Panc1 (cell line): ENCODE data around the gene DOCK11. TPM values are rescaled to one million over a fixed set of nuclear protein-coding genes. Genes with fewer than 3 reads are reported as not detected.

Experiments used
- ATAC-seq: fragments of 200-7000 bp; cut with Tn5 transposase; 2 replicates; pipeline ENCODE4 v1.9.1; 2020; ENCODE audit warnings: mild to moderate bottlenecking, moderate library complexity
- BruUV-seq: library from RNA; stranded (reverse); fragments of 400-500 nt; replicated peaks from 2 replicates; lab custom pipeline; 2021; lab: Mats Ljungman, UMichigan
- CTCF ChIA-PET: fragments of 300-600 bp; sonication (Branson Sonifier 250); formaldehyde crosslinking; loops from one replicate; lab custom pipeline; 2022; ENCODE audit warnings: antibody characterized with exemption; lab: Charles Lee
- POLR2A ChIA-PET: fragments of 300-600 bp; sonication (Branson Sonifier 250); formaldehyde crosslinking; loops from one replicate; lab custom pipeline; 2022; ENCODE audit warnings: antibody characterized with exemption; lab: Charles Lee
- DNase-seq: peaks from one replicate; pipeline ENCODE4 v3.0.0-alpha.2; 2010; ENCODE audit warnings: low read depth, low spot score
- H3K27ac ChIP-seq: 2 replicates; pipeline ENCODE4 v1.5.1; 2011; ENCODE audit warnings: mild to moderate bottlenecking, low read length, inconsistent platforms
- H3K27me3 ChIP-seq: fragments of 200-500 bp; sonication (Bioruptor generic); 2 replicates; pipeline ENCODE4 v1.6.0; 2014; ENCODE audit warnings: low read length, inconsistent platforms; ENCODE audit not compliant: control insufficient read depth, insufficient read depth
- H3K36me3 ChIP-seq: fragments of 200-500 bp; sonication (Bioruptor generic); 2 replicates; pipeline ENCODE4 v1.5.1; 2014; ENCODE audit warnings: inconsistent platforms, mild to moderate bottlenecking, low read length, moderate library complexity; ENCODE audit not compliant: control insufficient read depth, insufficient read depth
- H3K4me1 ChIP-seq: 2 replicates; pipeline ENCODE4 v1.5.1; 2011; ENCODE audit warnings: inconsistent platforms, mild to moderate bottlenecking, low read length, moderate library complexity; ENCODE audit not compliant: control insufficient read depth, insufficient read depth
- H3K4me3 ChIP-seq, 2 experiments: 2 replicates each; pipeline ENCODE4 v1.5.1; 2011 to 2012; ENCODE audit warnings: low read depth in 2 of 2, low read length in 2 of 2, mild to moderate bottlenecking in 2 of 2, inconsistent platforms in 1 of 2, moderate library complexity in 1 of 2
- H3K9me3 ChIP-seq: fragments of 200-500 bp; sonication (Bioruptor generic); 2 replicates; pipeline ENCODE4 v1.5.1; 2014; ENCODE audit warnings: low read depth, mild to moderate bottlenecking, inconsistent platforms, low read length, moderate library complexity; ENCODE audit not compliant: control insufficient read depth, insufficient read depth
- POLR2AphosphoS5 ChIP-seq: IDR thresholded peaks from 2 replicates; pipeline ENCODE4 v1.6.1; 2012; ENCODE audit warnings: mild to moderate bottlenecking, low read depth, low read length, moderate library complexity
- REST ChIP-seq, 2 experiments: IDR thresholded peaks; 2 replicates each; pipeline ENCODE4 v1.6.1; 2011 to 2012; ENCODE audit warnings: low read depth in 2 of 2, control low read depth in 1 of 2, low read length in 1 of 2, mild to moderate bottlenecking in 1 of 2, moderate library complexity in 1 of 2; ENCODE audit not compliant: insufficient read depth in 1 of 2
- SIN3A ChIP-seq: IDR thresholded peaks from 2 replicates; pipeline ENCODE4 v1.6.1; 2012; ENCODE audit warnings: low read depth, mild to moderate bottlenecking, low read length, moderate library complexity, borderline replicate concordance; ENCODE audit not compliant: insufficient read depth
- TCF7L2 ChIP-seq: IDR thresholded peaks from 2 replicates; pipeline ENCODE4 v1.6.1; 2011; ENCODE audit warnings: mild to moderate bottlenecking, low read depth, low read length, inconsistent platforms
- in situ Hi-C: cut with HindIII; loops from 2 replicates; pipeline ENCODE4 v1.10.0; 2016; ENCODE audit warnings: low sequenced_read_pairs, low pct_unique_long_range_greater_than_20kb
- intact Hi-C: fragments of 100-400 bp; cut with micrococcal nuclease; formaldehyde crosslinking; loops from one replicate; pipeline ENCODE4 v1.10.0; 2022; ENCODE audit not compliant: unreplicated experiment
- total RNA-seq: library from RNA; stranded (reverse); gene quantifications from one replicate; pipeline ENCODE4 v1.2.1, GENCODE V29; 2021; ENCODE audit not compliant: unreplicated experiment
- TF ChIP-seq, protein P1 (sequence below): fragments of 450-650 bp; IDR thresholded peaks from 2 replicates; pipeline ENCODE4 v1.5.1; 2017; ENCODE audit warnings: mild to moderate bottlenecking

DOCK11 gene
- total RNA-seq, 1 experiment from 2014 or later: 2.0 TPM

DNA sequence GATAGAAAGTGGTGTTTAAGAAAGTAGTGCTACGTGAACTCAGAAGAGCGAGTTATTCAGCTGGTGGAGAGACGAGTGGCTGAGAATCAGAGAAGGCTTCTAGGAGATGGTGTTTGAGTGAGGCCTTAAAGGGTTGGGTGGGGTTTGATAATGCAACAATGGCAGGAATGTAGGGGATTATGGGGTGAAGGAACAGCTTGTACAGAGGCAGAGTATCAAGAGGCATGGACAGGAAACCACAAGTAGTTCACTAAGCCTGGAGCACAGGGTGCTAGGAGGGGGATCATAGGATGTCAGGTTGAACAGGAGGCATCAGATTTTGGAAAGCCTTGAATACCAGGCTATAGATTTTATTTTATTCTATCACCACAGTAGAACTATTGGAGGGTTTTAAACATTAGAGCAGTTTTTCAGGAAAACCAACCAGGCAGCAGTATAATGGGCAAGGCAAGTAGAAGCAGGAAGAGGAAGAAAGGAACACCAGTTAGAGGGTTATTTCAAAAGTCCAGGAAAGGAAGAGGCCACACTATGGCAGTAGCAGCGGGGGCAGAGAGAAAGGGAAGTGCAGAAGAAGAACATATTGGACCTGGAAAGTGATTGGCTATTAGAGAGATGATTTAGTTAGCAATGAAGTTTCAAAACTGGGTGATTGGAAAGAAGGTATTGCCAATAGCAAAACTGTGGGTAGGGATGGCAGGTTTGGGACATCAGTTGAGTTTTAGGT is 99.2 kb downstream of the DOCK11 start:
- H3K36me3 ChIP-seq: no peaks in the 10 kb centered on the region

DNA sequence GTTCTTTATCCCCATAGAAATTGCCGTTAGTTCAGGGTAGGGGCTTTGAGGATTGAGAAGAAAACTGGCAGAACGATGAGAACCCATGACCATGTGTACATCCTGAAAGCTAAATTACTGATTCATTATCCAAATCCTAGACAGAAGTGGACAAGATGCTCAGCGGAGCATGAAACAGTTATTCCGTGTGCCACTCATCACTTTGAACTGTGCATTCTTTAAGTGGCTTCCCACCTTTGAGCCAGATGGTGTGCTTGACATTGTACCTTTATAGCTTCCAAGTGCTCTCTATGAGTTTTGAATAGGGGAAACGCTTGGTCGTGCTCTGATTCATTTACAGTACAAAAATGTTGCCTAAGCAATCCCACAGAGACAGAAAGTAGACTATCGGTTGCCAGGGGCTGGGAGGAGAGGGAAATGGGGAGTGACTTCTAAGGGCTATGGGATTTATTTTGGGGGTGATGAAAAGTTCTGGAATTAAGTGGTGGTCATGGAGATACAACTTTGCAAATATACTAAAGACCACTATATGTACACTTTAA is 100.0 kb downstream of the DOCK11 start:
- H3K27me3 ChIP-seq: peaks cover 5% of the 10 kb centered on the region; the same call in 1 of the 2 replicates
- in situ Hi-C loops (no loop called here), intact Hi-C loops (no loop called here)
- no peak overlapping the region for H3K27ac ChIP-seq
- ATAC-seq (no peak), DNase-seq (no peak)
- H3K4me1 ChIP-seq: no peaks in the 10 kb centered on the region
- ChIA-PET CTCF (no interaction called here), POLR2A (no interaction called here)
- no peaks in the 10 kb centered on the region for H3K36me3 ChIP-seq
- no peak overlapping the region for H3K4me3 ChIP-seq
- no TSS peak for BruUV-seq
- TF ChIP-seq TCF7L2 (no peak), POLR2AphosphoS5 (no peak), SIN3A (no peak), REST (IDR thresholded peaks at IDR 0.05; ENCODE audit: insufficient read depth in 1 of 2, low read depth in 2 of 2, low read length in 1 of 2) (no peak)
- TF ChIP-seq, protein P1, sequence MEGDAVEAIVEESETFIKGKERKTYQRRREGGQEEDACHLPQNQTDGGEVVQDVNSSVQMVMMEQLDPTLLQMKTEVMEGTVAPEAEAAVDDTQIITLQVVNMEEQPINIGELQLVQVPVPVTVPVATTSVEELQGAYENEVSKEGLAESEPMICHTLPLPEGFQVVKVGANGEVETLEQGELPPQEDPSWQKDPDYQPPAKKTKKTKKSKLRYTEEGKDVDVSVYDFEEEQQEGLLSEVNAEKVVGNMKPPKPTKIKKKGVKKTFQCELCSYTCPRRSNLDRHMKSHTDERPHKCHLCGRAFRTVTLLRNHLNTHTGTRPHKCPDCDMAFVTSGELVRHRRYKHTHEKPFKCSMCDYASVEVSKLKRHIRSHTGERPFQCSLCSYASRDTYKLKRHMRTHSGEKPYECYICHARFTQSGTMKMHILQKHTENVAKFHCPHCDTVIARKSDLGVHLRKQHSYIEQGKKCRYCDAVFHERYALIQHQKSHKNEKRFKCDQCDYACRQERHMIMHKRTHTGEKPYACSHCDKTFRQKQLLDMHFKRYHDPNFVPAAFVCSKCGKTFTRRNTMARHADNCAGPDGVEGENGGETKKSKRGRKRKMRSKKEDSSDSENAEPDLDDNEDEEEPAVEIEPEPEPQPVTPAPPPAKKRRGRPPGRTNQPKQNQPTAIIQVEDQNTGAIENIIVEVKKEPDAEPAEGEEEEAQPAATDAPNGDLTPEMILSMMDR: no peak
- H3K9me3 ChIP-seq: no peaks in the 10 kb centered on the region

More for the DNA sequence above, 99.2 kb downstream of the DOCK11 start:
- Histone ChIP-seq H3K4me3 (no peak overlapping the region), H3K9me3 (no peaks in the 10 kb centered on the region), H3K27ac (no peak overlapping the region), H3K27me3 (peaks cover 5% of the 10 kb centered on the region; the same call in 1 of the 2 replicates), H3K4me1 (no peaks in the 10 kb centered on the region)
- ChIA-PET POLR2A (no interaction called here), CTCF (no interaction called here)
- in situ Hi-C loops (no loop called here), intact Hi-C loops (no loop called here)
- no peak for ATAC-seq
- TF ChIP-seq POLR2AphosphoS5: no peak
- TF ChIP-seq, protein P1: no peak
- TF ChIP-seq REST (IDR thresholded peaks at IDR 0.05; ENCODE audit: insufficient read depth in 1 of 2, low read depth in 2 of 2, low read length in 1 of 2): no peak
- TF ChIP-seq SIN3A: no peak
- no peak for TF ChIP-seq TCF7L2
- no TSS peak for BruUV-seq
- DNase-seq: no peak
